SK-N-SH (cell line): Measurements from ENCODE around the gene TMEM131L. TPM values are rescaled to one million over a fixed set of nuclear protein-coding genes. Genes with fewer than 3 reads are reported as not detected.
A peak's percentile ranks its signal among the peaks of the same experiment; 100 is the strongest.

ENCODE experiments used
- CTCF ChIA-PET: fragments of 300-600, 350-600 bp; formaldehyde crosslinking; extraction: SDS; loops from one replicate; lab custom pipeline; 2021; lab: Yijun Ruan, JAX
- POLR2A ChIA-PET: fragments of 350-600 bp; sonication (Branson Sonifier 250); formaldehyde crosslinking; extraction: SDS; loops from one replicate; lab custom pipeline; 2020; ENCODE audit warnings: antibody characterized with exemption, inconsistent platforms; lab: Yijun Ruan, JAX
- DNase-seq: peaks from one replicate; pipeline ENCODE4 v3.0.0; 2012
- H2AFZ ChIP-seq: fragments of 200-600 bp; sonication (generic); 2 replicates; pipeline ENCODE4 v1.8.1; 2016; ENCODE audit warnings: antibody characterized with exemption, mild to moderate bottlenecking, low read depth
- H3F3A ChIP-seq: fragments of 200-600 bp; sonication (generic); replicated peaks from 2 replicates; pipeline ENCODE3; 2016; ENCODE audit warnings: antibody characterized with exemption, mild to moderate bottlenecking; ENCODE audit not compliant: insufficient read depth
- H3K27ac ChIP-seq, 2 experiments: fragments of 200-500 bp in 1 of 2; fragments of 200-600 bp in 1 of 2; sonication (Bioruptor generic) in 1 of 2; sonication (generic), shearing (Covaris generic) in 1 of 2; 2 replicates each; pipeline versions ENCODE4 v1.5.1 to v1.6.1; 2014 to 2016; ENCODE audit warnings: low read depth in 2 of 2, inconsistent platforms in 1 of 2, low read length in 1 of 2, mild to moderate bottlenecking in 1 of 2, mixed read lengths in 1 of 2
- H3K27me3 ChIP-seq: fragments of 200-600 bp; sonication (generic), shearing (Covaris generic); 2 replicates; pipeline ENCODE4 v1.6.1; 2016; ENCODE audit warnings: mixed run types; ENCODE audit not compliant: insufficient read depth
- H3K36me3 ChIP-seq, 2 experiments: fragments of 200-500 bp in 1 of 2; fragments of 200-600 bp in 1 of 2; sonication (Bioruptor generic) in 1 of 2; sonication (generic) in 1 of 2; replicated peaks in 1 of 2; 2 replicates each; pipeline versions ENCODE3 to v1.5.1; 2014 to 2016; ENCODE audit warnings: low read length in 1 of 2, mild to moderate bottlenecking in 1 of 2; ENCODE audit not compliant: insufficient read depth in 2 of 2, control insufficient read depth in 1 of 2
- H3K4me1 ChIP-seq, 2 experiments: fragments of 200-500 bp in 1 of 2; fragments of 200-600 bp in 1 of 2; sonication (Bioruptor generic) in 1 of 2; sonication (generic), shearing (Covaris generic) in 1 of 2; 2 replicates each; pipeline versions ENCODE4 v1.5.1 to v1.6.1; 2014 to 2016; ENCODE audit warnings: low read depth in 1 of 2, low read length in 1 of 2, mixed run types in 1 of 2; ENCODE audit not compliant: insufficient read depth in 2 of 2, control insufficient read depth in 1 of 2
- H3K4me2 ChIP-seq: fragments of 200-600 bp; sonication (generic), shearing (Covaris generic); 2 replicates; pipeline ENCODE4 v1.6.1; 2017; ENCODE audit warnings: mixed run types
- H3K4me3 ChIP-seq, 2 experiments: fragments of 200-500 bp in 1 of 2; fragments of 200-600 bp in 1 of 2; sonication (Bioruptor generic) in 1 of 2; sonication (generic), shearing (Covaris generic) in 1 of 2; 2 replicates each; pipeline versions ENCODE4 v1.5.1 to v1.8.1; 2014 to 2016; ENCODE audit warnings: low read depth in 2 of 2, inconsistent platforms in 1 of 2, low read length in 1 of 2, mild to moderate bottlenecking in 1 of 2, mixed read lengths in 1 of 2, moderate library complexity in 1 of 2
- H3K79me2 ChIP-seq: fragments of 200-600 bp; sonication (generic); 2 replicates; pipeline ENCODE4 v1.8.1; 2017; ENCODE audit warnings: mild to moderate bottlenecking; ENCODE audit not compliant: insufficient read depth
- H3K9ac ChIP-seq: fragments of 200-600 bp; sonication (generic); 2 replicates; pipeline ENCODE4 v1.6.1; 2017; ENCODE audit warnings: mixed run types
- H3K9me2 ChIP-seq: fragments of 200-600 bp; sonication (generic); 2 replicates; pipeline ENCODE4 v1.6.1; 2017; ENCODE audit warnings: mixed run types
- H3K9me3 ChIP-seq: fragments of 200-600 bp; sonication (generic); 2 replicates; pipeline ENCODE4 v1.6.1; 2017; ENCODE audit warnings: mixed run types, mild to moderate bottlenecking, moderate library complexity
- H4K20me1 ChIP-seq: fragments of 200-600 bp; sonication (generic); 2 replicates; pipeline ENCODE4 v1.6.1; 2017; ENCODE audit warnings: mild to moderate bottlenecking, mixed run types; ENCODE audit not compliant: insufficient read depth
- EP300 ChIP-seq, 2 experiments: IDR thresholded peaks; 2 replicates each; pipeline versions ENCODE4 v1.4.0 to v1.6.1; 2012; ENCODE audit warnings: borderline replicate concordance in 1 of 2, low read depth in 1 of 2, low read length in 1 of 2
- FOXJ3 ChIP-seq: sonication (generic); formaldehyde crosslinking; IDR thresholded peaks from 2 replicates; pipeline ENCODE4 v1.5.1; 2020; ENCODE audit warnings: mild to moderate bottlenecking, missing genetic modification reagents
- GATA2 ChIP-seq: sonication (generic); formaldehyde crosslinking; IDR thresholded peaks from 2 replicates; pipeline ENCODE4 v1.5.0; 2020; ENCODE audit warnings: mild to moderate bottlenecking, missing genetic modification reagents
- MEF2A ChIP-seq: IDR thresholded peaks from 2 replicates; pipeline ENCODE4 v1.4.0; 2012; ENCODE audit warnings: low read depth, borderline replicate concordance
- RAD21 ChIP-seq: IDR thresholded peaks from 2 replicates; pipeline ENCODE4 v1.6.1; 2012; ENCODE audit warnings: mild to moderate bottlenecking, low read length
- RFX5 ChIP-seq: IDR thresholded peaks from 2 replicates; pipeline ENCODE4 v1.6.1; 2012; ENCODE audit warnings: mild to moderate bottlenecking, improper control_type of control experiment, low read length
- SMC3 ChIP-seq: IDR thresholded peaks from 2 replicates; pipeline ENCODE4 v1.6.1; 2012; ENCODE audit warnings: low read depth, low read length, improper control_type of control experiment
- TAF1 ChIP-seq: IDR thresholded peaks from 2 replicates; pipeline ENCODE4 v1.6.1; 2012; ENCODE audit warnings: low read depth, mild to moderate bottlenecking, low read length, moderate library complexity, borderline replicate concordance
- WGBS: methylation state at CpG from one replicate; pipeline ENCODE4 v1.1.6; 2017; ENCODE audit warnings: low lambda C conversion rate; 5-methylcytosine and 5-hydroxymethylcytosine counted together
- polyA plus RNA-seq, 3 experiments: library from polyadenylated mRNA; depleted of rRNA; stranded (reverse); fragments of >200 nt; gene quantifications; 2 replicates each; pipeline ENCODE4 v1.2.3, GENCODE V29; 2012
- TF ChIP-seq, protein P1 (sequence below): fragments of 150-350 bp; IDR thresholded peaks from 2 replicates; pipeline ENCODE4 v1.6.1; 2016; ENCODE audit warnings: mild to moderate bottlenecking, low read depth, low read length
- TF ChIP-seq, protein P2 (sequence below): fragments of 200-600 bp; sonication (generic); IDR thresholded peaks from 2 replicates; pipeline ENCODE4 v1.6.1; 2017; ENCODE audit warnings: antibody characterized with exemption, mild to moderate bottlenecking, moderate library complexity
- TF ChIP-seq, protein P3 (sequence below): IDR thresholded peaks from 2 replicates; pipeline ENCODE4 v1.6.1; 2012; ENCODE audit warnings: mild to moderate bottlenecking, low read depth, low read length, moderate library complexity

TMEM131L gene
- polyA plus RNA-seq, 1 of the 3 experiments (the other 2 are of a cell fraction) = 6.2 TPM

DNA sequence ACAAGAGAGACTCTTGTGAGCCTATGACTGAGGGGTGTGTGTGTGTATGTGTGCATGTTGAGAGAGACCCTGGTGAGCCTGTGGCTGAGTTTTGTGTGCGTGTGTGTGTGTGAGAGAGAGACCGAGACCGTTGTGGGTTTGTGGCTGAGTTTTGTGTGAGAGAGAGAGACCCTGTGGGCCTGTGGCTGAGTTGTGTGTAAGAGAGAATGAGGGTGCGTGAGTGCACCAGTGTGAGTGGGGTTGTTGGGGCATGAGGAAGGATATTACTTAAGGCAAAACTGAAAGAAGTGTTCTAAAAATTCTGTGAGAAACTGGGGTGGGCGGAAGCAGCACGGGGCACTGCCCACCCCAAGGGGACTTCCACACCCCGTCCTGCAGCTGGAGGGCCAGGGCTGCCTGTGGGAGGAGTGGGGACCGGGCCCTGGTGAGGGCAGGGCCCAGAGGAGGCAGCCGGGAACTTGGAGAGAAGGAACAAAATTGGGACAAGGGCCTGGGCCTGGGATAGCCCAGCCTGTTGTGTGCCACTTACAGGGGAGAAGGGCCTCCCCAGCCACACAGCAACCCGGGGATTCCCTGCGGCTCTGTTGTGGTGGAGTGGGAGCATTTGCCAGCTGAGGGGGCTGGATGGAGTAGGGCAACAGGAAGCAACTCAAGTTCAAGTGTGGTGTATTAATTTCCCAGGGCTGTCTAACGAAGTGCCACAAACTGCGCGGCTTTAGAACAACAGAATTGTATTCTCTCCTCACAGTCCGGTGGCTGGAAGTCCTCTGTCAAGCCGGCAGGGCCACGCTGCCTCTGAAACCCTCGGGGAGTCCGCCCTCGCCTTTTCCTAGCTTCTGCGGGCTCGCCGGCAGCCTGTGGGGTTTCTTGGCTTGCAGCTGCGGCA lies 22.1 kb downstream of the TMEM131L start:
- ChIA-PET POLR2A (no interaction called here), CTCF (no interaction called here)
- no peak for DNase-seq
- no peaks in the 10 kb centered on the region for H3K27me3 ChIP-seq
- 88% methylated on average over 14 of the region's 24 CpGs for WGBS
- no peaks in the 10 kb centered on the region for H3K9me2 ChIP-seq
- H3K4me2 ChIP-seq = peak overlapping the region; percentile 8; the same call in 1 of the 2 replicates
- no peaks in the 10 kb centered on the region for H4K20me1 ChIP-seq
- H3K36me3 ChIP-seq = no peaks in the 10 kb centered on the region
- H3K9me3 ChIP-seq = no peaks in the 10 kb centered on the region
- H3F3A ChIP-seq = peaks cover 8% of the 10 kb centered on the region
- H3K79me2 ChIP-seq = peaks cover 16% of the 10 kb centered on the region; the same call in 1 of the 2 replicates
- peaks cover 0 to 47% of the 10 kb centered on the region in 2 experiments; a peak in 3 of 4 replicates for H3K4me1 ChIP-seq
- H3K4me3 ChIP-seq = no peak overlapping the region
- TF ChIP-seq MEF2A = no peak
- no peak for TF ChIP-seq SMC3
- no peak for TF ChIP-seq FOXJ3 (CRISPR knock-in tag)
- no peak for TF ChIP-seq GATA2
- TF ChIP-seq, protein P1, sequence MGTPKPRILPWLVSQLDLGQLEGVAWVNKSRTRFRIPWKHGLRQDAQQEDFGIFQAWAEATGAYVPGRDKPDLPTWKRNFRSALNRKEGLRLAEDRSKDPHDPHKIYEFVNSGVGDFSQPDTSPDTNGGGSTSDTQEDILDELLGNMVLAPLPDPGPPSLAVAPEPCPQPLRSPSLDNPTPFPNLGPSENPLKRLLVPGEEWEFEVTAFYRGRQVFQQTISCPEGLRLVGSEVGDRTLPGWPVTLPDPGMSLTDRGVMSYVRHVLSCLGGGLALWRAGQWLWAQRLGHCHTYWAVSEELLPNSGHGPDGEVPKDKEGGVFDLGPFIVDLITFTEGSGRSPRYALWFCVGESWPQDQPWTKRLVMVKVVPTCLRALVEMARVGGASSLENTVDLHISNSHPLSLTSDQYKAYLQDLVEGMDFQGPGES = no peak
- TF ChIP-seq TAF1 = no peak
- no peak for TF ChIP-seq RFX5
- TF ChIP-seq, protein P2, sequence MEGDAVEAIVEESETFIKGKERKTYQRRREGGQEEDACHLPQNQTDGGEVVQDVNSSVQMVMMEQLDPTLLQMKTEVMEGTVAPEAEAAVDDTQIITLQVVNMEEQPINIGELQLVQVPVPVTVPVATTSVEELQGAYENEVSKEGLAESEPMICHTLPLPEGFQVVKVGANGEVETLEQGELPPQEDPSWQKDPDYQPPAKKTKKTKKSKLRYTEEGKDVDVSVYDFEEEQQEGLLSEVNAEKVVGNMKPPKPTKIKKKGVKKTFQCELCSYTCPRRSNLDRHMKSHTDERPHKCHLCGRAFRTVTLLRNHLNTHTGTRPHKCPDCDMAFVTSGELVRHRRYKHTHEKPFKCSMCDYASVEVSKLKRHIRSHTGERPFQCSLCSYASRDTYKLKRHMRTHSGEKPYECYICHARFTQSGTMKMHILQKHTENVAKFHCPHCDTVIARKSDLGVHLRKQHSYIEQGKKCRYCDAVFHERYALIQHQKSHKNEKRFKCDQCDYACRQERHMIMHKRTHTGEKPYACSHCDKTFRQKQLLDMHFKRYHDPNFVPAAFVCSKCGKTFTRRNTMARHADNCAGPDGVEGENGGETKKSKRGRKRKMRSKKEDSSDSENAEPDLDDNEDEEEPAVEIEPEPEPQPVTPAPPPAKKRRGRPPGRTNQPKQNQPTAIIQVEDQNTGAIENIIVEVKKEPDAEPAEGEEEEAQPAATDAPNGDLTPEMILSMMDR = no peak
- TF ChIP-seq, protein P3, sequence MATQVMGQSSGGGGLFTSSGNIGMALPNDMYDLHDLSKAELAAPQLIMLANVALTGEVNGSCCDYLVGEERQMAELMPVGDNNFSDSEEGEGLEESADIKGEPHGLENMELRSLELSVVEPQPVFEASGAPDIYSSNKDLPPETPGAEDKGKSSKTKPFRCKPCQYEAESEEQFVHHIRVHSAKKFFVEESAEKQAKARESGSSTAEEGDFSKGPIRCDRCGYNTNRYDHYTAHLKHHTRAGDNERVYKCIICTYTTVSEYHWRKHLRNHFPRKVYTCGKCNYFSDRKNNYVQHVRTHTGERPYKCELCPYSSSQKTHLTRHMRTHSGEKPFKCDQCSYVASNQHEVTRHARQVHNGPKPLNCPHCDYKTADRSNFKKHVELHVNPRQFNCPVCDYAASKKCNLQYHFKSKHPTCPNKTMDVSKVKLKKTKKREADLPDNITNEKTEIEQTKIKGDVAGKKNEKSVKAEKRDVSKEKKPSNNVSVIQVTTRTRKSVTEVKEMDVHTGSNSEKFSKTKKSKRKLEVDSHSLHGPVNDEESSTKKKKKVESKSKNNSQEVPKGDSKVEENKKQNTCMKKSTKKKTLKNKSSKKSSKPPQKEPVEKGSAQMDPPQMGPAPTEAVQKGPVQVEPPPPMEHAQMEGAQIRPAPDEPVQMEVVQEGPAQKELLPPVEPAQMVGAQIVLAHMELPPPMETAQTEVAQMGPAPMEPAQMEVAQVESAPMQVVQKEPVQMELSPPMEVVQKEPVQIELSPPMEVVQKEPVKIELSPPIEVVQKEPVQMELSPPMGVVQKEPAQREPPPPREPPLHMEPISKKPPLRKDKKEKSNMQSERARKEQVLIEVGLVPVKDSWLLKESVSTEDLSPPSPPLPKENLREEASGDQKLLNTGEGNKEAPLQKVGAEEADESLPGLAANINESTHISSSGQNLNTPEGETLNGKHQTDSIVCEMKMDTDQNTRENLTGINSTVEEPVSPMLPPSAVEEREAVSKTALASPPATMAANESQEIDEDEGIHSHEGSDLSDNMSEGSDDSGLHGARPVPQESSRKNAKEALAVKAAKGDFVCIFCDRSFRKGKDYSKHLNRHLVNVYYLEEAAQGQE = no peak
- no peak for TF ChIP-seq EP300 (IDR thresholded peaks at IDR 0.05; ENCODE audit: borderline replicate concordance in 1 of 2, low read depth in 1 of 2, low read length in 1 of 2)
- no peak for TF ChIP-seq RAD21
- H3K27ac ChIP-seq = no peak overlapping the region
- H3K9ac ChIP-seq = no peak overlapping the region
- H2AFZ ChIP-seq = no peak overlapping the region
